HG03135 (cell line): Measurements from ENCODE around the gene KRT33B.
"Not testable (repeated sequence)": the region's sequence is repeated elsewhere in the genome, so short reads cannot be mapped to it uniquely, and the experiment has no call there.

Source experiments
- ATAC-seq: cut with Tn5 transposase; IDR thresholded peaks from one replicate; pipeline ENCODE4 v1.9.1; 2021; ENCODE audit warnings: mild to moderate bottlenecking, moderate library complexity; ENCODE audit not compliant: unreplicated experiment

KRT33B gene

GRCh38 chr17:41350381-41350878 lies 19.2 kb downstream of the KRT33B start, which contains the start of gene KRT33A:
Gene KRT33A (minus strand): TSS chr17:41350828. CDS start chr17:41350767, 61 bp downstream.
- ATAC-seq = not testable (repeated sequence)

DNA sequence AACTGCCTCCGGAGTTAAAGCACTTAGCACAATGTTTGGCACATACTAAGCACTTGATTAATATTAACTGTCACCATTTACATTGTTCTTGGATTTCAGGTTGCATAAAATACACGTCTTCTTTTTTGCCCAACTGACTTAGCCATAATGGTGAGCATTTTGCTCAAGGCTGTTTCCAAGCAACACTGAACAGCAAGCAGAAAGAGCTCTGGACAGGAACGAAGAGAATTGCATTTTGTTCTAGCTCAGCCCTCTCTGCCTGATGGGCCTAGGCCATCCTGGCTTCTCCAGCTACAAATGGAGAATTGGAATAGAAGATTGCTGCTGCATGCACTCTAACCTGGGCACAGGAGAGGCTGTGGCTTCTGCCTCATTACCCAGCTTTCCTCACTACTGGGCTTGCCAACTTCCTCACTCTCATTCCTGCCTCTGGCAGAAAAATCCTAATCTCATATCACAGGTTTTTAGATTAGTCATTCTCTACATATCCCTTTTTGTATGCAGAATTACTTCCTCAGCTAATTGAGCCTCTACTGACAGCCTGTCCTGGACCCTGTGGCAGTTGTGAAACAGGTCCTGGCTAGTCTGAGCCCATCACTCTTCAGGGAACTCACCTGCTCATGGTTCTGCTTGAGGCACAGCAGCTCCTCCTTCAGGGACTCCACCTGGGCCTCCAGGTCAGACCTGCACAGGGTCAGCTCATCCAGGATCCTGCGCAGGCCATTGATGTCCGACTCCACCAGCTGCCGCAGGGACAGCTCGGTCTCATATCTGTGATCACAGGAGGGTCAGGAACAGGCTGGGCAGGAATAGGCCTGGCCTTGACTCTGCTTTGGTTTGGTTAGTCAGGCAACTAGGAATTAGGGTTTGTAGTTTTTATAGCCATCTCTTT lies 21.5 kb downstream of the KRT33B start:
- no peak for ATAC-seq

- not testable (repeated sequence) for ATAC-seq
Observed at GRCh38 chr17:41346421-41346820, 23.2 kb downstream of the KRT33B start.

DNA sequence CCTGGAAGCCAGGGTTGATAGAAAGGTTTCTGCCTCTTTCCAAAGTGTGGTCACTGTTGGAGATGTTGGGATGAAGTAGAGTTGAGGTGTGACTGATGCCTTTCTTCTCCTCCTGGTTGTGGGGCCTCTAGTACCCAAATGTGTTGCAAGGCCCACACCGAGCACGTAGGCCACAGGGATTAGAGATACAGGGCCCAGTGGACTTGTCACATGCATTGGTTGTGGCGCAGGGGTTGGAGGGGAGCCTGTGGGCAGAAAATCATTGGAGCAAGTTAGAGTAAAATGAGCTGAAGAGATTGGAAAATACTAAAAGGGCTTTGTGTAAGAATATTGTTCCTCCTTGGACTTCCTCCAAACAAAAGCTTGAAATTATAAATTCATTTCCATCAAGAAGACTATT lies 23.6 kb downstream of the KRT33B start:
- ATAC-seq = no peak

DNA sequence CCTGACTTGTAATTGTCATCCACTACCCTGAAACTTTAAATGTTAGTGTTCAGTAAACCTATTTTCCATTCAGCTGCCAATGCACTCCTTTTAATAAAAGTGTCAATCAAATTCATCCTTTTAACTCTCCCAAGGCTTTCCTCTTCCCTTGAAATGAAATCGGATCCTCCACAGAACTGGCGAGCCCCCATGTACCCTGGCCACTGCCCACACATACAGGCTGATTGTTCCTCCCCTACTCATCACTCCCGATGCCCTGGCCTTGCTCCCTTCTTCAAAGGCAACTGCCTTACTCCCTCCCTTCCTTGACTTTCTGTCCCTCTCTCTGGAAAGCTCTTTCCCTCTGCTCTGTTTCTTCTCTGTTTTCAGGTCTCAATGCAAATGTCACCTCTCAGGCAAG lies 26.6 kb downstream of the KRT33B start:
- no peak for ATAC-seq

DNA sequence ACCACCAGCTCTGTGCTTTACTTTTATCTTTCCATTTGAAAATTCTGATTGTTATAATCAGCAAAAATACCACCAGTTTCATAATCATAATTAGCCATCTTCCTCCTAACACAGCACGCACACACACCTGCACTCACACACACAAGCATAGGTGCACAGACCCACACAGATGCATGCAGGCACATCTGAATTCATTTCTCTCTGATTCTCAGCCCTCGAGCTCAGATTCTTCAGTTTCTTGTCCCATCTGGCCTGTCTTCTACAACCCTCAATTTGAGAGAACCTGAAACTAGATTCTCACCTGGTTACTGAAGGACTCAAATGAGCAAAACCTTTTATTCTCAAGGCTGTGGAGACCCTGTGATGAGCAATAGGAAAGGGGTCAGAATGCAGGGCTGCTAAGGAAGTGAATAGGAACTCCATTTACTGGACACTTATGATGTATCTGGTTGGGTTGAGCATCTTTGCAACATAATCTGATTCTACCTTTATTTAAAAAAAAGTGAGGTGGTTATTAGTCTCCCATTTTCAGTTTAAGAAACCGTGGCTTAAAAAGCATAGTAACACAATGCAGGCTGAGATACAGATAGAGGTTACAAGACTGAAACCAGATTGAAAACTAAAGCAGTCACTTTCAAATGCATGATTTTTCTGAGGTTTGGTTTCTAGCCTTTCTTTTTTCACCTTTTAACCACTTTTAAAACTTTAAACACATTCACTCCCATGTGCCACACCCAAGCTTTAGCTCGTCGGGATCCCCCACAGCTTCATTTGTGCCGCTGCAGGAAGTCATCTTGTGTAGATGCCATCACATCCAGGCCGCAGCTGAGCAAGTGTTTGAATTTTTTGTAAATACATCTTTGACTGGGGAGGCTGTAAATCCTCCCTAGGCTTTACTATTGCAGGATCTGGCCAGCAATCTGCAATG lies 28.4 kb downstream of the KRT33B start:
- no peak for ATAC-seq

DNA sequence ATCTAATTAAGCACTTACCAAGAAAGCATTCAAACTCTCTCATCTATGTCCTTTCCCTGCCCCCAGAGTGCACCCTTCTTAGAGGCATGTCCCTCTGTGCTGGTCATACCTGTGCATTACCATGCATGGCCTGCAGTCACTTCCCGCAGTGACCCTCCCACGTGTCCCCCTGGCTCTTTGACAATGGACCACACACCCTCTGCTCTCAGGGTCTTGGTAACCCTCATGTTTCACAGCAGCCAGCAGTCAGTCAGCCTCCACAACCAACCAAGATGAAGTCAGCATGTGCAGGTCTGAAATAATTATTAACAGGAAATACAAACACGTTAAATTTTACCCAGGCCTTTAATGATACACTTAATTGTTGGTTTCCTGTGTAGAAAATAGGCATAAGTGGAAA lies 29.1 kb downstream of the KRT33B start:
- ATAC-seq = no peak

DNA sequence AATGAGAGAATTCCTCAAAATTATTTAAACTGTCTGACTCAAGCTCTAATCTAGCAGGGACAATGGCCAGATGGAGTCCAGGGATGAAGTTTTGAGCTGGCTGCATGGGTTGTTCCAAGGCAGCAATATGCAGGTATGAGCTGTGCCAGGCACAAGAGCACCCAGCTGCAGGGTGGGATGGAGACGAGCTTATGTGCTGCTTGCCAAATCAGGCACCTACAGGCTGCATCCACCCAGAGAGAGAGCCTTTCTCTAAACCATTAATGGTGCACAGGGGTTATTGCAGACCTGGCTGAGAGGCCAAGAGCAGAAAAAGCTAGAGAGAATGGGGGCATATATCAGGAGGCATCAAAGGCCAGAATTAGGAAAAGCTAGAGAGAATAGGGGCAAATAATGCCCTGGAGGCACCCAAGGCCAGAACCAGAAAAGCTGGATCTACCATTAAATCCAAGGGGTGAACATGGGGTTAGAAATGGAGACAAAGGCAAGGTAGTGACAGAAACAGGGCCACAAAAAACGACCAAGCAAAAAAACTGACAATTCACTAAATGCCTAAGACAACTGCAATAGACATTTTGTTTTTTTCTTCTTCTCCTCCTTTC lies 29.9 kb downstream of the KRT33B start:
- ATAC-seq = no peak

DNA sequence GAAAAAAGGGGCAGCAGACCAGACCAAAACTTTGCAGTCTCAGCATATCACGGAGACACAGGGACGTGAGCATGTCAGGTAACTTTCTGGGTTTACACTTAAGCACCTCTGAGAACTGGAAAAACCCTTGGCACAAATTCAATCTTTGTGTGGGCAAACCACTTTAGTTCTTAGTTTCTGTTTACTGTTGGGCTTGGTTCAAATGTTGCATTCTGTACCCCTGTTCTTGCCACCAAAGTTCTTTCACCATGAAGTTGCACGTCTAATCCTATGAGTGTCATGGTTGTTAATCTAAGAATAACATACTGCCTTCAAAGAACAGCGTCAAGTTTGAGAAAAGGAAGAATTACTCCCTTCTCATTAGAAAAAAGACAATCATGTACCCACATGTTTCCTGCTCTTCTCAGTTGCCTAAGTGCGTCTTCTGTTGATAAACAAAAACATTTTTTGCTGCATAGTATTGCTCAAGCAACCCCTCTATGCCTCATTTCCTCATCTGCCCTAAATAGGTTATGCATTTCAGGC lies 30.6 kb downstream of the KRT33B start:
- no peak for ATAC-seq

- no peak for ATAC-seq
Observed at GRCh38 chr17:41335747-41336146, 33.9 kb downstream of the KRT33B start.

DNA sequence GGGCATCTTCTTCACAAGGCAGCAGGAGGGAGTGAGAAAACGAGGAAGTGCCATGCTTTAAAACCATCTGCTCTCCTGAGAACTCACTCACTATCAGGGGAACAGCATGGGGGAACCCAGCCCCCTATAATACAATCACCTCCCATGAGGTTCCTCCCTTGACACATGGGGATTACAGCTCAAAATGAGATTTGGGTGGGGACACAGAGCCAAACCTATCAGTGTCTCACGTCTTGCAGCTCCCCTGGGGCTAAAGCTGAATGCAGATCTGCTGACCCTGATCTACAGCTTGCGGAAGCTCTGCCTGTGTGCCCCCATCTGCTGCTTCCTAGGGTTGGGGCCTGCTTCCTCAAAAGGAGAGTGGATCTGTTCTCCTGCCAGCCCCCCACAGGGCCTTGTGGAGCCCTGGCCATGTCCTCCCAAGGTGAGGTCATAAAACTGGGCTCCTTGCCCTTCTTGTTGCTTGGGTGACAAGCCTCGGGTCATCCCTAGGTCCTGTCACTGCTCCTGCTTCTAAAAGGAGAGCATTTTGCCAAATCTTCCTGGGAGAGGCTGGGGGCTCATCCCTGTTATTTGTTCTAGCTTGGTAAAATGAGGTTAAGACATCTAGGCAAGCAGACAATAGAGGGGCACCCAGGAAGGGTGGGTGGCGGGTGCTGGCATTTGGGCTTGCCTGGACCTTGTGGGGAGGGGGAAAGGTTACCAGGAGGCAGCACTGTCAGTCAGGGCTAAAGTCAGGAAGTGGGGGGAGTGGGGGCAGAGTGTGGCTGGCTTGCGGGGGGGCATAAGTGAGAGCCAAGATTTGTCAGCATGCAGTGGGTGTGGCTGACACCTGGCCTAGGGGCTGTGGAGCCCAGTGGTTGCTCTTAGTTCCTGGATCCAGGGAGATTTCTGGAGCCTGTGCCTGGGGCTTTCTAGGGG lies 35.0 kb downstream of the KRT33B start:
- no peak for ATAC-seq

- ATAC-seq = no peak
Observed at GRCh38 chr17:41333836-41334235, 35.8 kb downstream of the KRT33B start.

- no peak for ATAC-seq
Observed at GRCh38 chr17:41333098-41333497, 36.5 kb downstream of the KRT33B start.

DNA sequence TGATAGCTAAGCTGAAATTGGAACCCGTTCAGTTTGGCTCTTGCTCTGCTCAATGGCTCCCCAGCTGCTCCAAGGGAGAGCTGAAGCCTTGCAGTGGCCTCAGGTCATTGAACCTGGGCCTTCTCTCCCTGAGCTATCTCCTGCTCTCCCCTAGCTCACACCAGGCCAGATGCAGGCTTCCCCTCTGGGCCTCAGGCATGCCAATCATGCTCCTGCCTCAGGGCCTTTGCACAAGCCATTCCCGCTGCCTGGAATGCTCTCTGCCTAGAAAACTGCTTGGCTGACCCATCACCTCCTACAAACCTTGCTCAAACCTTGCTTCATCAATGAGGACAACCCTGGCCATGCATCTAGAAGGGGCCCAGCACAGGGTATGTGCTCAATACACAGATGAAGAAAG lies 37.4 kb downstream of the KRT33B start:
- no peak for ATAC-seq

DNA sequence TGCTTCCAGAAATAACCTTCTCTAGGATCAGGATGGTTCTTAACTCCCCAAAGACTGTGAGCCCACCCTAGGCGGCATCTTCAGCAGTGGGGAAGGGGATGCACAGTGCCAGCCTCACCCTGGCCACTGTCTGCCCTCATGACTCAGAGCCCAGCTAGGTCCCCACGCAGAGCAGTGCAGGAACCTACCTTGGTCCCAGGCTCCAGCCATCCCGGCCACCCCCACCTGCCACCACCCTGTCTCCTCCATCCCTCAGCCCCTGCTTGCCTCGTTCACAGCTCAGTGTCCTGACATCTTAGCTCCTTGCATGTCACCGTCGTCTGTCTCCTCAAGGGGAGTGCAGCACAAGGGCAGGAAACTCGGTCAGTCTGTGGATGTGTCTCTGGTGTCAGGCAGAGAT lies 38.0 kb downstream of the KRT33B start:
- ATAC-seq = no peak

DNA sequence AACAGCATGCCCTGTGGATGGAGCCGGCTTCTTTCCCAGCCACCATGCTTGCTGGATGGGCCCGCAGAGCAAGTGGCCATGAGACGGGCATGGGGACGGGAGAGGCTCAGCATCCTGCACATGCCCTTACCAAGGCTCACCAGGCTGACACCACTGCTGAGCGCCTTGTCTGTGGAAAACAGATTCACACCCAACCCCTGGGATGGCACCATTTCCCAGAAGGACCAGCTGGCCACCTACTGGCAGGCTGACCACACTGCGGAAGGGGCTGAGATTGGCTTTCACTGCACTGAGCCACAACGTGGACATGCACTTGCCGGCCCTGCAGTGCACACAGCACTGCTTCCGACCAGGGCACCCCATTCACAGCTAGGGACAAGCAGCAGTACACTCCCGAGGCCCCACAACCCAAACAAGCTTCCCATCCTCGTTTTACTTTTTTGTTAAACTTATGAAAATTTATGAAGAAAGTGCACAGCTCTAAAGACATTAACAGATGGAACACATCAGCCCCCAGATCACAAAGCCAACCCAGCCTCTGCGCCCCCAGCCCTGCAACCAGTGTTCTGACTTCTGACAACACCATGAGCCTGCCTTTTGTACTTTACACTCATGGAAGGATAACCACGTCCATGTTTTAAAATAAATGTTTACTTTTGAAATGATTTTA lies 40.2 kb downstream of the KRT33B start:
- ATAC-seq = no peak

DNA sequence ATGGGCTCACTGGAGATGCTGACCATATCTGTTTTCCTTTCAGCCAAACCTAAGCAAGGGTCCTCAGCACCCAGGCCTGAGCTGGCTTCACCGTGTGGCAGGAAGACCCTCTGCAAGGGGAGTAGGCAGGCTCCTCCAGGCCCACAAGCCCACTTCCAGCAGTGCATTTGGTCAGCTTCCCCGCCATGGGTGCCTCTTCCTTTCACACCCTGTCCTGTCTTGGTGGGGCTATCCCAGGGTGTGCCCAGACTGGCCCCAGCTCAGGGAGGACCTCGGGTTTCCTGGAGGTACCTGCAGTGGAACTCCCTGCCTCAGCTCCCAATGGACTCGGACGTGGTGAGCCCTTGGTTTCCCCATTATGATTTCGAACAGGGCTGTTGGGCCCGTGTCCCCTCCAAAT lies 41.4 kb downstream of the KRT33B start:
- no peak for ATAC-seq

DNA sequence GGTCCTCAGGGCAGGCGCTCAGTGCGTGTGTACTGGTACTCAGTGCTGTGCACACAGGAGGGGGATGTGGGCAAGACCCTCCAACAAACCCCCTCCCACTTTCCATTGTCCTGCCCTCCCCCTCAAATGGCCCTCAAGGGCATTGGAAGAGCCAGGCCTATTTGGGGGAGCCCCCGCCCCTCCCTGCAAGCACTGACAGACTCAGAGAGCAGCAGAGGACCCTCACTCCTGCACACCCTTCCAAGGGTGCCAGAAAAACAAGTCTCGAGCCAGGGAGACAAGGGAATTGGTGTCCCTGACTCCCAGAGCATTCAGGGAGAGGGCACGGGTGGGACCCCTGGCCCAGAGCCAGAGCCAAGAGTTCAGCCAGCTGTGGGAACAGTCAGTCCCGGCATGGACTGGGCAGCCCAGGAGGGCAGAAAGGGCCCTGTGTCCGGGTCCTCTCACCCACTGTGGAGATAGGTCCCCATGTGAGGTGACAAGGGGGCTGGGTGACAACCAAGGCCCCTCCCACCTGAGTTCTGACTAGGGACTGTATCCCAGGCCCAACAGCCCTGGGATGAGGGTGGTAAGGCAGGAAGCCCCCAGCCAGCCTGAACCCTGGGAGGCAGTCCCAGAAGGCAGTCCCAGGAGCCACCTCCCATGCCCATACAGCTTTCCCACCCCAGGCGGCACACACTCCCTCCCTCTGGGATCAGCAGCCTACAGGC lies 42.0 kb downstream of the KRT33B start:
- no peak for ATAC-seq
